DMS114 treated with DMSO at 0.1 percent for 48 hours (cell line): Measurements from ENCODE around the gene MRPL14.

ENCODE experiments used
- DNase-seq: peaks from one replicate; lab custom pipeline; 2025; ENCODE audit not compliant: unreplicated experiment; lab: John Stamatoyannopoulos, UW

The MRPL14 gene

DNA sequence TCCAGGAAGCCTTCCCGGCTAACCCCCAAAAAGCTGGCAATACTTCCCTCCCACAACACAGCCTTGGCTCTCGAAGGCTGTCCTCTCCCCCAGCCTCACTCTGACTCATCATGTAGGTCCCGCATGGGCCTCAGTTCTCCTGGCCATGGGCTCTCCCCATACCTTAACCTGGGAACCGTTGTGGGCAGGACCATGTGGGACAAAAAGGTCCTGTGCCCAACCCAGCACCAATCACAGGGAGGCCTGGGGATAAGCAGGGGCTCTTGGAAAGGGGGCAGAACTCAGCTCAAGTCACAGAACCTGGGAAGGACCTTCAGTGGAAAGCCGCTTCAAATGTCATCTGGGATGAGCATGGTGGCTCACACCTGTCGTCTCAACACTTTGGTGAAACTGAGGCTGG lies 45.5 kb downstream of the MRPL14 start:
- no peak for DNase-seq

DNA sequence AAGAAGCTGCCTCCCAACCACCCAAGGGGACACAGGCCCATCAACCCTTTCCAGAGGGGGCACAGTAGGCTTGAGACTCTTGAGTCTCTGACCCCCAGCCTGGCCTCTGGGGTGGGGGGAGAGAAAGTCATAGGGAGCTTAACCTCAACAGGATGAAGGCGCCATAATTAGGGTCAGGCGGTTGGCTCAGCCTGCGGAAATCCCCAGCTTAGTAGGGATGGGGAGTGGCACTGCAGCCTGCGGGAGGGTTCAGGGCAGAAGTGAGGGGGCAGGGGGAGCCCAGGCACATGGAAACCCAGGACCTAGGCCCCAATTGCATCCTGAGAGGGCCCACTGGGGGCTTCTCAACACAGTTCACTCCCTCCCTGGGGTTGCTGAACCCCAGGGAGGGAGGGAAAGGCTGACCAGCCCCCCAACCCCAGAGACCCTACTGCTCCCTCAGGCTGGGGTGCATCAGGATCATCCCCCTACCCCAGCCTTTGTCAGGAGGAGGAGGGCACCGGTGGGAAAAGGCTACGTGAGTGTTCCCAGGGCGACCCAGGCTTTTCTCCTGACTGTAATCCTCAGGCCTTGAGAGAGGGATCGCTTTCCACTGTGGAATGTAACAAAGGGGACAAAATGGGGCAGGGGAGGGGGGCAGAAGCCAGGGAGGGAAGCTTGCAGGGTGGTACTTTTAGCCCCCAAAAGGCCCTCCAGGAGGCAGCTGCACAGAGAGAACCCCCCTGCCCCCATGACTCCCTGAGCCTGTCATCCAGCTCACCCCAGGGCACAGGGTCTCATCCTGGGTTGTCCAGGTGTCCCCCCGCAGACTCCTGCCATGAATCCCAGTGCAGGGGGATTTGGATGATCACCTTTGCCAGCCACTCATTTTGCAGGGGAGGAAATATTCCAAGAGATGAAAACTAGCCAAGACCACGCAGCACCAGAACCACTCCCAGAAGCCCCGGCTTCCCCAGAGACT lies 46.4 kb downstream of the MRPL14 start:
- no peak for DNase-seq

GRCh38 chr6:44079672-44080071 lies 47.6 kb downstream of the MRPL14 start:
- DNase-seq = no peak

GRCh38 chr6:44078827-44079671 lies 48.2 kb downstream of the MRPL14 start:
- no peak for DNase-seq

- no peak for DNase-seq
These were observed 48.9 kb downstream of the MRPL14 start for GRCh38 chr6:44078219-44078826.

DNA sequence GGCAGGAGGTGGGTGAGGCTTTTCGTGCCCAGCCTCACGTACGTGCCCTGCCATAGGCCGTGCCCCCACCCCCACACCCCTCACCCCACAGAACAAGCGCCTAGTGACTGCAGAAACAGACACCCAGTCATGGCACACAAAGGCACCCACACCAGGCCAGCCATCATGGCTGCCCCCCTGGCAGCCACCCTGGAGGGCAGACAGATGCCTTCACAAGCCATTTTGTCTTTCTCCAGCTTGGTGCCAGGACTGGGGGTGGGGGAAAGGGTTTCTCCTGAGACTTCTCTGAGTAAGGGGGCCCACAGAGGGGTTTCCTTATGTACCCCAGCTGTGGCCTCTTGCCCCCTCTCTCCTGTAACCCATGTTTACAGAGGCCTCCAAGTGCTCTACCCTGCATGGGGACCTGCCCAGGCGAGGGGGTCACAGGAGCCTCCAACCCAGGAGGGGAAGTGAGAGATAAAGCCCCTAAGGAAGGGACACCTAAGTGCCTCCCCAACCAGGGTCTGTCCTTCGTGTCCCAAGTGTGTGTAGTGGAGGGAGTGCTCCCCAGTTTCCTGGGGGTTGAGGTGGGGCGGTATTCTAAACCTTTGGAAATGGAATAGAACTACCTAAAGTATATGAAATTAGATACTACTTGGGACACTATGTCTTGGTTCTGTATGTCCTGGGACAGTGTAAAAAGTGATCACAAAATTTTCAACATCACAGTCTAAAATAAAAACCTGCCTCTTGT lies 49.9 kb downstream of the MRPL14 start:
- DNase-seq = no peak

- DNase-seq = no peak
These were observed 50.7 kb downstream of the MRPL14 start for GRCh38 chr6:44076356-44077213.

DNA sequence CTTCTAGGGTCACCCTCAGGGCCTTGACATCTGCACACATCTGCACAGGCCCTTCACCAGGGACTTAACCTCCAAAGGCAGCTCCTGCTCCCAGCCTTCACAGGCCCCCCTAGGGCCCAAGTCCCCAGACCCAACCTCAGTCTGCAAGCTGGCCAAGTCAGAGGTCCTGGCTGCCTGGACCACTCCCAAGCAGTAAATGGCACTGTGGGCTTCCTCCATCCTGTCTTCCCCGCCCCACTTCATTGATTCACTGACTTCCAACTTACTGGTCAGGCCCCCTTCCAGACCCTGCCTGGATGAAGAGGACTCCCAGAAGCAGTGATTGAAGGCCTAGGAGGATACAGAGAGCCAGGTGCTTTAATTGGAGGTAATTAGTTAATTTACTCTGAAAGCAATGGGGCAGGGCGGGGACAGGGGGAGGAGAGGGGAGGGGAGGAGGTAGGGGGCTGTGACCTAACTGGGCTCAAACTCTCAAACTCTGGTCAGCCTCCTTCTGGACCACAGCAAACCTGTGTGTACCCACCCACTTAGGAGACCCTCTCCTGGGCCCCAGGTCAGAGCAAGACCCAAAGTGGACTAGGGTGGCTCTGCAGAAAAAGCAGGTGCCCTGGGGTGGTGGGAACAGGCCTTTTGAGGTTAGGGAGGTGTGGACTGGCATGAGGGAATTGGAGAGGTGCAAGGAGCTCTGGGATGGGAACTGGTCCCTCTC lies 51.5 kb downstream of the MRPL14 start:
- no peak for DNase-seq

DNA sequence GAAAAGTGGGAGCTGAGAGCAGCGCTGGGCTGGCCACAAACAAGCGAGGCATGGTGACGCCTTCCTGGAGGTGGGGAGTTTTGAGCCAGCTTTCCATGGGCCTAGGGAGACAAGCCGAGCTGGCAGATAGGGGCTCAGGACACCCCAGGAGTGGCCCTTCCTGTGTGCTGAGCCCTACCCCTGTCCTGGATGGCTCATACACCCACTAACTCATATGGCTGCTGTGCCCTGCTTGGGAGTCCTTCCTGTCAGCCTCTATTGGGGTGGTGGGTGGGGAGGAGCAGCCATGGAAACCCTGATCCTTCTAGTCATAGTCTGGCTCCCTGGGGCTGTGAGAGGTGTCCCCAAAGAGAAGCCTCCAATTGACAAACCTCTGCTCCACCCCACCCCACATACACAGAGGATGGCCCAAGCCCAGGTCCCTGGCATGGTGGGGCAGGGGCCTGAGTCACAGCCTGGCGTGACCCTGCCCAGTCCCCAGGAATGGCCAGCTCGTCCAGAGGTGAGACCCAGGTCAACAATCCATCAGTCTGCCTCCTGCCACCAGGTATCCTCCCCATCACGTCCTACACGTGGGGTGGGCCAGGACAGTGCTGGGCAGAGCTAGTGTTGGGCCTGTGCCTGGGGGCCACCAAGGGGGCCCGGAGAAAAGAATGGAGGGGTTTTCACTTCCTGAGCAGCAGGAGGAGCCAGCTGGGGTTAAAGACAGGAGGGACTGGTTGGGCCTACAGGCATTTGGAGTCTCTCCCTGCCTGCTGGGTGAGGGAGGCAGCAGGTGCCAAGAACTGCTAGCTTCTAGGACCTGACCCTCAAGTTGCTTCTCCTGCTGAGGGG lies 52.2 kb downstream of the MRPL14 start:
- DNase-seq = no peak

DNA sequence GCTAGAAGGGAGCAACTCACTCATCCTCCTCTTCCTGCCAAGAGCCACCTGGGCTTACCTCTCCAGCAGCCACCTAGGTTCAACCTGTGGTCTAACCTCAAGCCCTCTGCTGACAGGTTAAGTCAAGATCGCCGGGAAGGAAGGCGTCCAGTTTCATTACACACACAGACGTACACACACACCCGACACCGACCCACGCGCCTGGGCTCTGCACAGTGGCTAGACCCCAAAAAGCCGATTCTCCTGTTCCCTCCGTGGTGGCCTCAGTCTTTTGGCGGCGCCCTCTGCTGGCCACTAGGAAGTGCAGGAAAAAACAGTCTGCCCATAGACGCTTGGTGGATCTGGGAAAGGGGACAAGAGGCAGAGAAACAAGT lies 52.8 kb downstream of the MRPL14 start:
- no peak for DNase-seq

GRCh38 chr6:44073612-44074438 lies 53.4 kb downstream of the MRPL14 start:
- DNase-seq = no peak

DNA sequence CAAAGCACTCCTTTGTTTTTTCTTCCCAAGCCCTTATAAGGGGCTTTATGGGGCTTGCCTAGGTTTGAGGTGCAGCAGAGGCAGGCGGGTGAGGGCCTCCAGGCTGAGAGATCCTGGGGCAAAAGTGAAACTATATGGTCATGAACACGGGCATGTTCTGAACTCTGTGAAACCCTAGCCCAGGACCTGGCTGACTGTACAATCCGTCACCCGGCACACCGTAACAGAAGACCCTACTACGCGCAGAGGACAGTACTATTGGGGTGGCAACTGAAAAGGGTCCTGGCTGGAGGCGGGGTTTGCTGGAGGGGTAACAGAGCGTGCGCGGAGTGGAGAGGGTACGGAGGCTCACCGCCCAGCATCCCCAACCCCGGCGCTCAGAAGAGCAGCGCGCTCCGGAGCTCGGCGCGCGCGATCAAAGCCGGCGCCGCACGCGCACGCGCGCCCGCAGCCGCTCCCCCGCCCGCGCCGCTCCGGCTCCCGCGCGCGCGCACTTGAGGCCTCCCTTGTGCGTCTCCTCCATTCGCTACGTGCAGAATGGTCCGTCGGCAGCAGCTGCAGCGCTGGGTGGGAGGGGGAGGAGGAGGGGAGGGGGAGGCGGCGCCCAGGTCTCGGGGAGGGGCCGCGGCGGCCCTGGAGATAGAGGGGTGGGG lies 54.2 kb downstream of the MRPL14 start:
- DNase-seq = no peak

GRCh38 chr6:44072452-44072958 lies 54.7 kb downstream of the MRPL14 start:
- DNase-seq = no peak

DNA sequence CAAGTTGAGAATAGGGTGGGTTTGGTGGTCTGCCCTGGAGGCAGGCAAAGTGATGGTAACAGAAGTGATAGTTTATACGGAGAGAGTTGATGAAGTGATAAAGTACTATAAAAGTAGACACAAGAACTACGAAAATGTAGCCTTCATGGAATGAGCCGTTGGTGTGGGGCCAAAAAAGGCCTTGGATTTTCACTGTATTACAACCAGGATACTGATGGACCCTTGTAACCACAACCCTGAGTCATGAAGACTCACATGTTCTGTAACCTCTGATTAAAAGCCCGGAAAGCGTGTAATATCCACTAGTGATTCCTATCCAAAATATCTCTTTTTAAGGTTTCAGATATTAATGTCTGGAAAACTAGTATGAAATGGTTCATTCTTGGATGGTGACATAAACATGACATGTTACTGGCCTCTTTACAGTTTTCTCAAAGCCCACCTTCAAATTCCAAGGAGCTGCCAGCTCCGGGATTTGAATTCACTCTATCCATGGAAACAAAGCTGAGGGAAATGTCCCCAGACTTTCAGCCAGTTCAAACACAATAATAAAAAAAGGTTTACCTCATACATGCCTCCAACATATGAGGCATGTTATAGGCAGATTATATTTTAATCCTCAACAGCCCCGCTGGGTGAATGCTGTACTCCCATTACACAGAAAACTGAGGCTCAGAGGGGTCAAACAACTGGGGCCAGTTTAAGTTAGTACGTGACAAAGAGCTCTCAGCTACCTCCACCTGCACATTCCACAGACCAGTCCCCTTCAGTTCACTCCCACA lies 55.4 kb downstream of the MRPL14 start:
- DNase-seq = no peak

DNA sequence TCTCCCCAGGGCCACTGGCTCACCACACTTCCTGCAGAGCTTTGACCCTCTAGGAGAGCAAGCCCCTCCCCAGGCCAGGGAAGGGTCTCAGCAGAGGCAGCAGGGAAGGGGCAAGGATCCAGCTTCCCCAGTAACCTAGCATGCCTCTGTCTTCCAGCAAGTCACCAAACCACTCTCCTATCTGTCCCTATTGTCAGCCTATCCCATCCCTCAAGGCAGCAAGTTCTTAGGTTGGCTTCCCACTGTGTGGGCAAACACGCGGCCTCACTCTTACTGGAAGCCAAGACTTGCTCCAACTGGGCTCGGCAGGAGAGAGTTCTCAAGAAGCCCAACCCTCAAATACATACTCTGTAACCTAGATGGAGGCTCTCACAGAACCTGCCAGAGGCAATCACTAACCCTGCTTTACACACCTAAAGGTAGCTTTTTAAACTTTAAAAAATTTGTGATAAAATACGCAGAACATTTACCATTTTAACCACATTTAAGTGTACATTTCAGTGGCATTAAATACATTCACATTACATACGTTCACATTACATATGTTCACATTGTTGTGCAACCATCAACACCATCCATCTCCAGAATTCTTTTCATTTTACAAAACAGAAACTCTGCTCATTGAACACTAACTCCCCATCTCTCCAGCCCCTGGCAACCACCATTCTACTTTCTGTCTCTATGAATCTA lies 58.5 kb downstream of the MRPL14 start:
- DNase-seq = no peak
